Measurements from ENCODE around the gene PVALEF. TPM values are rescaled to one million over a fixed set of nuclear protein-coding genes. Genes with fewer than 3 reads are reported as not detected.

PVALEF gene
- total RNA-seq, 1 experiment from 2014 or later, result not detected

- no peaks in the 10 kb centered on the region for H3K27me3 ChIP-seq (ENCODE audit: control insufficient read depth, insufficient read depth, low read length)
- DNase-seq, result no peak
- peaks cover 2% of the 10 kb centered on the region for H3K36me3 ChIP-seq (replicated peaks; ENCODE audit: control insufficient read depth, insufficient read depth, low read length)
These were observed 42.6 kb downstream of the PVALEF start for GRCh38 chr17:81207610-81208581.

GRCh38 chr17:81208651-81209050 lies 43.3 kb downstream of the PVALEF start:
- Histone ChIP-seq H3K4me3 (ENCODE audit: insufficient read depth, low read depth, low read length) (no peak overlapping the region), H3K27me3 (ENCODE audit: control insufficient read depth, insufficient read depth, low read length) (no peaks in the 10 kb centered on the region), H3K36me3 (replicated peaks; ENCODE audit: control insufficient read depth, insufficient read depth, low read length) (peaks cover 2% of the 10 kb centered on the region)
- no peak for DNase-seq

More at GRCh38 chr17:81207610-81208581, 42.6 kb downstream of the PVALEF start:
- H3K4me3 ChIP-seq (ENCODE audit: insufficient read depth, low read depth, low read length), result no peak overlapping the region

DNA sequence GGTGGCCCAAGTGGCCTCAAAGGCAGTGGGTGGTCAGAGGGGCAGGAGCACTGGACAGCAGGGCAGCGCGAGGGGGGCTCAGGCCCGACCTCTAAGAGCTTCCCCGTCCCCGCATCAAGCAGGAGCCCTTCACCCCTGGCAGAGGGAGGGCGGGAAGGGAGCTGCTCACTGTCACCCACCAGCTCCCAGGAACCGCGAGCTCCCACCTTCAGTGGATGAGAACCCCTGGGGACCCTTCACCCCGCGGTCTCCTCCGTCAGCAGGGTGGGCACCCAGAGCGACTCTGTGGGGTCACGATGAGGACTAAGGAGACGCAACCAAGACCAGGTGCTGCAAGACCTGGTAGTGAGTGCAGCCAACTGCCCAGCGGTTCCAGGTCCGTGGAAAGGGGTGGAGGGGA lies 43.8 kb downstream of the PVALEF start:
- Histone ChIP-seq H3K27me3 (ENCODE audit: control insufficient read depth, insufficient read depth, low read length) (no peaks in the 10 kb centered on the region), H3K4me3 (ENCODE audit: insufficient read depth, low read depth, low read length) (no peak overlapping the region), H3K36me3 (replicated peaks; ENCODE audit: control insufficient read depth, insufficient read depth, low read length) (peaks cover 2% of the 10 kb centered on the region)
- no peak for DNase-seq

- Histone ChIP-seq H3K27me3 (ENCODE audit: control insufficient read depth, insufficient read depth, low read length) (no peaks in the 10 kb centered on the region), H3K4me3 (ENCODE audit: insufficient read depth, low read depth, low read length) (no peak overlapping the region), H3K36me3 (replicated peaks; ENCODE audit: control insufficient read depth, insufficient read depth, low read length) (peaks cover 2% of the 10 kb centered on the region)
- no peak for DNase-seq
These were observed 45.2 kb downstream of the PVALEF start for GRCh38 chr17:81210466-81210865.

DNA sequence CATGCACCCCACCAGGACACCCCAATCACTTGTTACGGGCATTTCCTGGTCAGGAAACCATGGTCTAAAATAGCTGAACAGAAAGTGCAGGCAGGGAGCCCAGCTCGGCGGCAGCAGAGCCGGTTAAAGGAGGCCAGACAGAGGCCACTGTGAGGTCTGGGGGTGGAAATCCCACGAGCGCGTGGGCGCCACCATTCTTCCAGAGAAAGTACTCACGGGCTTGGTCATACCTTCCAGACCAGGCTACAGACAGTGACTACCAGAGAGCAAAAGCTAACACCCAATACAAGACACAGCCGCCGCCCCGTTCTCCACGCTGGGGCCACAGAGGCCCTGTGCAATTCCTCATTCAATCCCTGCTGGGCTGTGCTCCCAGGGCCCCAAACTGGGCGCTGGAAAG lies 45.6 kb downstream of the PVALEF start:
- no peak for DNase-seq
- no peaks in the 10 kb centered on the region for H3K27me3 ChIP-seq (ENCODE audit: control insufficient read depth, insufficient read depth, low read length)

DNA sequence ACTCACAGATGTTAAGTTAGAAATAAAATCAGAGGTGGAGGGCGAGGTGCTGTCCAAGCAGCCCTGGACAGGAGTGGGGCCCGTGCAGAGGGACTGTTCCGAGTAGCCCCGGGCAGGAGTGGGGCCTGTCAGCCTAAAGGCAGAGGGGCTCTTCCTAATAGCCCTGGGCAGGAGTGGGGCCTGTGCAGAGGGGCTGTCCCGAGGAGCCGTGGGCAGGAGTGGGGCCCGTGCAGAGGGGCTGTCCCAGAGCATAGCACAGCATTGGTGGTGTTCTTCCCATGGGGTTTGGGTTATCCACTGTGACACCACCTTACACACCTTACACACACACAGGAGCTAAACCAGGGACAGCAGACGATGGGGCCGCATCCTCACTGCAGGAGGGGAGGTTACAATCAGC lies 47.1 kb downstream of the PVALEF start:
- Histone ChIP-seq H3K4me3 (ENCODE audit: insufficient read depth, low read depth, low read length) (no peak overlapping the region), H3K36me3 (replicated peaks; ENCODE audit: control insufficient read depth, insufficient read depth, low read length) (no peaks in the 10 kb centered on the region; the same call in none of the 2 replicates), H3K27me3 (ENCODE audit: control insufficient read depth, insufficient read depth, low read length) (no peaks in the 10 kb centered on the region)
- no peak for DNase-seq

More for the DNA sequence above, 45.6 kb downstream of the PVALEF start:
- H3K4me3 ChIP-seq (ENCODE audit: insufficient read depth, low read depth, low read length), result no peak overlapping the region
- H3K36me3 ChIP-seq (replicated peaks; ENCODE audit: control insufficient read depth, insufficient read depth, low read length), result no peaks in the 10 kb centered on the region; the same call in none of the 2 replicates

DNA sequence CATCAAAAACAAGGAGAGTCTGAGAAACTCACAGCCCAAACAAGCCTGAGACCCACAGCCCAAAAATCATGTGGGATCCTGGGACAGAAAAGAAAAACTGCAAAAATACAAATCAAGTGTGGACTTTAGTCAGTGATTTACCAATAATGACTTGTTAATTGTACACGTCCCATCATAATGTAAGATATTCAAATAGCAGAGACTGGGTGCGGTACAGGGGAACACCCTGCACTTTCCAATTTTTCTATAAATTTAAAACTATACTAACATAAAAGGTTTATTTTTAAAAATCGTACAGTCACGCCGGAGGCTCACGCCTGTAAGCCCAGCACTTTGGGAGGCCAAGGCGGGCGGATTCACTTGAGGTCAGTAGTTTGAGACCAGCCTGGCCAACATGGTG lies 48.7 kb downstream of the PVALEF start:
- Histone ChIP-seq H3K27me3 (ENCODE audit: control insufficient read depth, insufficient read depth, low read length) (no peaks in the 10 kb centered on the region), H3K4me3 (ENCODE audit: insufficient read depth, low read depth, low read length) (no peak overlapping the region), H3K36me3 (replicated peaks; ENCODE audit: control insufficient read depth, insufficient read depth, low read length) (no peaks in the 10 kb centered on the region; the same call in none of the 2 replicates)
- no peak for DNase-seq

- DNase-seq, result no peak
- Histone ChIP-seq H3K27me3 (ENCODE audit: control insufficient read depth, insufficient read depth, low read length) (no peaks in the 10 kb centered on the region), H3K36me3 (replicated peaks; ENCODE audit: control insufficient read depth, insufficient read depth, low read length) (peaks cover 2% of the 10 kb centered on the region), H3K4me3 (ENCODE audit: insufficient read depth, low read depth, low read length) (no peak overlapping the region)
These were observed 52.2 kb downstream of the PVALEF start for GRCh38 chr17:81217491-81217890.

DNA sequence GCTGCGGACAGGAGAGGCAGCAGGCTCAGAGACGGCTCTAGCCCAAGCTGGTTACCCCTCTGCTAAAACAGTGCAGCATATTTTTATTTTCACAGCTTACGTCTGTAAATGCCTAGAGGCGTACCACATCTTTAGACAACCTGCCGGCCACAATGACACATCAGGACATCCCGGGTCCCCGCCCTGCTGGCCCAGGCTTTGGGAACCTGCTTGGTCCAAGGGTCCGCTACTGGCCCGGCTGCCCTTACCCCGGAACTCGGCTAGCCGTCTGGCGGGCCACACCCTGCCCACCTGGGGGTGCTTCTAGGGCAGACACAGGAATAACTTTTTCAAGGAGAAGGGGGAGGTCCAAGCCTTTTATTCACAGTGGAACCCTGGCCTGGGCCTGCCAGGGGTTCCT lies 53.2 kb downstream of the PVALEF start:
- Histone ChIP-seq H3K27me3 (ENCODE audit: control insufficient read depth, insufficient read depth, low read length) (no peaks in the 10 kb centered on the region; the same call in 1 of the 2 replicates), H3K36me3 (replicated peaks; ENCODE audit: control insufficient read depth, insufficient read depth, low read length) (peaks cover 2% of the 10 kb centered on the region), H3K4me3 (ENCODE audit: insufficient read depth, low read depth, low read length) (no peak overlapping the region)
- no peak for DNase-seq

GRCh38 chr17:81218991-81219390 lies 53.7 kb downstream of the PVALEF start:
- Histone ChIP-seq H3K27me3 (ENCODE audit: control insufficient read depth, insufficient read depth, low read length) (peaks cover 2% of the 10 kb centered on the region; the same call in 1 of the 2 replicates), H3K4me3 (ENCODE audit: insufficient read depth, low read depth, low read length) (no peak overlapping the region), H3K36me3 (replicated peaks; ENCODE audit: control insufficient read depth, insufficient read depth, low read length) (peaks cover 2% of the 10 kb centered on the region)
- DNase-seq, result no peak

DNA sequence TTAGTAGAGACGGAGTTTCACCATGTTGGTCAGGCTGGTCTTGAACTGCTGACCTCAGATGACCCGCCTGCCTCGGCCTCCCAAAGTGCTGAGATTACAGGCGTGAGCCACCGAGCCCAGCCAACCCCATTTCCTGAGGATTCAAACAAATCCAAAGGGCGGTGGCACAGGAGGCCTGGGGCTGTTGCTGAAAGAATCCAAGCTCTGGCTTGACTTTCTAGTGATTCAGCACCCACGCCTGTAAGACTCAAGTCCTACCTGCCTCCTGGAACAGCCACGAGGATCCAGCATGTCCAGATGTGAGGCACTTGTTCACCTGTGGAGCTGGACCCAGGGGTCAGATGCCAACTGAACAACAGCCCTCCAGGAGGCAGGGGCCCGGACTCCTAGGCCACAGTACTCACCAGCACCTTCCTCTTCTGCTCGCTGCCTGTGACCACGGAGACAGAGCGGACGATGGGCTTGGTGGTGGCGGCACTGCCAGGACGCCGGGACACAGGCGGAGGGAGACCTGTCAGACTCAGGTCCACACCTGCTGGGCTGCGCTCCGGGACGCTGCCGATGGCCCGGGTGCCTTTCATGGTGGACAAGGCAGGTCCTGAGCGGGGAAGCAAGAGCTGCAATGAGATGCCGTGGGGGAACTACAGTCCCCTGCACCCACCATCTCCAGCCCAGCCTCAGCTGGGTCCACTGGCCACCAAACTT lies 54.3 kb downstream of the PVALEF start:
- peaks cover 2% of the 10 kb centered on the region; the same call in 1 of the 2 replicates for H3K27me3 ChIP-seq (ENCODE audit: control insufficient read depth, insufficient read depth, low read length)
- no peak for DNase-seq
- peaks cover 2% of the 10 kb centered on the region for H3K36me3 ChIP-seq (replicated peaks; ENCODE audit: control insufficient read depth, insufficient read depth, low read length)
- no peak overlapping the region for H3K4me3 ChIP-seq (ENCODE audit: insufficient read depth, low read depth, low read length)

- peak; percentile 84 for DNase-seq
- Histone ChIP-seq H3K36me3 (replicated peaks; ENCODE audit: control insufficient read depth, insufficient read depth, low read length) (peaks cover 2% of the 10 kb centered on the region), H3K4me3 (ENCODE audit: insufficient read depth, low read depth, low read length) (peak overlapping the region; percentile 5; the same call in 1 of the 2 replicates), H3K27me3 (ENCODE audit: control insufficient read depth, insufficient read depth, low read length) (peaks cover 2% of the 10 kb centered on the region; the same call in 1 of the 2 replicates)
These were observed 56.1 kb downstream of the PVALEF start for GRCh38 chr17:81221371-81221841.

- peaks cover 2% of the 10 kb centered on the region; the same call in 1 of the 2 replicates for H3K27me3 ChIP-seq (ENCODE audit: control insufficient read depth, insufficient read depth, low read length)
- H3K36me3 ChIP-seq (replicated peaks; ENCODE audit: control insufficient read depth, insufficient read depth, low read length), result peaks cover 2% of the 10 kb centered on the region
- H3K4me3 ChIP-seq (ENCODE audit: insufficient read depth, low read depth, low read length), result peak overlapping the region; percentile 72
- DNase-seq, result peak; percentile 81
These were observed 56.7 kb downstream of the PVALEF start for GRCh38 chr17:81221842-81222619.

GRCh38 chr17:81222620-81222905 lies 57.3 kb downstream of the PVALEF start:
- Histone ChIP-seq H3K27me3 (ENCODE audit: control insufficient read depth, insufficient read depth, low read length) (peaks cover 2% of the 10 kb centered on the region; the same call in 1 of the 2 replicates), H3K36me3 (replicated peaks; ENCODE audit: control insufficient read depth, insufficient read depth, low read length) (peaks cover 2% of the 10 kb centered on the region), H3K4me3 (ENCODE audit: insufficient read depth, low read depth, low read length) (peak overlapping the region; percentile 72)
- DNase-seq, result no peak

Data from H7 (cell line).